Measurements from ENCODE around the gene FRMD5. TPM values are rescaled to one million over a fixed set of nuclear protein-coding genes. Genes with fewer than 3 reads are reported as not detected.

The FRMD5 gene
- total RNA-seq, 1 experiment from 2014 or later, result 3.9 TPM

DNA sequence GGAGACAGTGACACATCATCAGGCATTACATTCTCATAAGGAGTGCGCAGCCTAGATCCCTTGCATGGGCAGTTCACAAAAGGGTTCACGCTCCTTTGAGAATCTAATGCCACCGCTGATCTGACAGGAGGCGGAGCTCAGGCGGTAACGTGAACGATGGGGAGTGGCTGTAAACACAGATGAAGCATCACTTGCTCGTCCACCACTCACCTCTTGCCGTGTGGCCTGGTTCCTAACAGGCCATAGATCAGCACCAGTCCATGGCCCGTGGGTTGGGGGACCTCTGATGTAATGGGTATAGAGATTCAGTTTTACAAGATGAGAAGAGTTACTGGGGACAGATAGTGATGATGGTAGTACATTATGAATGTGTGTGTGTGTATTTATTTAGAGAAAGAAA, 63.0 kb downstream of the FRMD5 start:
- Histone ChIP-seq H3T11ph (ENCODE audit: low read length) (no peak overlapping the region), H3K23me2 (ENCODE audit: insufficient read length, low read depth, low read length, poor library complexity, severe bottlenecking) (no peaks in the 10 kb centered on the region)
- WGBS (ENCODE audit: extremely low coverage, insufficient read length, low lambda C conversion rate), result no CpG with 5 or more reads among the region's 10 CpGs

More for the DNA sequence above, 63.0 kb downstream of the FRMD5 start:
- H3K9ac ChIP-seq (ENCODE audit: extremely low read depth, insufficient read length, low read length), result no peak overlapping the region
- H3K4ac ChIP-seq (ENCODE audit: low read depth, low read length), result no peak overlapping the region
- H2BK120ac ChIP-seq (ENCODE audit: low read depth, low read length, poor library complexity, severe bottlenecking), result no peak overlapping the region
- no peaks in the 10 kb centered on the region for H3K9me3 ChIP-seq (ENCODE audit: control insufficient read depth, low read depth, low read length)
- no peak overlapping the region for H2AFZ ChIP-seq (ENCODE audit: low read length)
- H2BK12ac ChIP-seq (ENCODE audit: insufficient read length, low read depth, low read length), result no peak overlapping the region
- no peak for DNase-seq
- no peak overlapping the region for H2BK20ac ChIP-seq (ENCODE audit: low read depth, low read length, poor library complexity, severe bottlenecking)
- 0 out of 2 replicates have a peak, but pooled peaks cover 2% of the 10 kb centered on the region for H3K79me2 ChIP-seq (ENCODE audit: insufficient read depth, low read length)
- no peaks in the 10 kb centered on the region; a peak in 1 of 4 replicates for H3K4me1 Mint-ChIP-seq
- no peak overlapping the region for H3K4me3 Mint-ChIP-seq
- no peaks in the 10 kb centered on the region for H4K20me1 ChIP-seq (ENCODE audit: control insufficient read depth, insufficient read depth, insufficient read length)
- H3K14ac ChIP-seq (ENCODE audit: insufficient read depth, low read length), result no peak overlapping the region
- TF ChIP-seq, protein P1, sequence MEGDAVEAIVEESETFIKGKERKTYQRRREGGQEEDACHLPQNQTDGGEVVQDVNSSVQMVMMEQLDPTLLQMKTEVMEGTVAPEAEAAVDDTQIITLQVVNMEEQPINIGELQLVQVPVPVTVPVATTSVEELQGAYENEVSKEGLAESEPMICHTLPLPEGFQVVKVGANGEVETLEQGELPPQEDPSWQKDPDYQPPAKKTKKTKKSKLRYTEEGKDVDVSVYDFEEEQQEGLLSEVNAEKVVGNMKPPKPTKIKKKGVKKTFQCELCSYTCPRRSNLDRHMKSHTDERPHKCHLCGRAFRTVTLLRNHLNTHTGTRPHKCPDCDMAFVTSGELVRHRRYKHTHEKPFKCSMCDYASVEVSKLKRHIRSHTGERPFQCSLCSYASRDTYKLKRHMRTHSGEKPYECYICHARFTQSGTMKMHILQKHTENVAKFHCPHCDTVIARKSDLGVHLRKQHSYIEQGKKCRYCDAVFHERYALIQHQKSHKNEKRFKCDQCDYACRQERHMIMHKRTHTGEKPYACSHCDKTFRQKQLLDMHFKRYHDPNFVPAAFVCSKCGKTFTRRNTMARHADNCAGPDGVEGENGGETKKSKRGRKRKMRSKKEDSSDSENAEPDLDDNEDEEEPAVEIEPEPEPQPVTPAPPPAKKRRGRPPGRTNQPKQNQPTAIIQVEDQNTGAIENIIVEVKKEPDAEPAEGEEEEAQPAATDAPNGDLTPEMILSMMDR (conservative IDR thresholded peaks at IDR 0.05), result no peak
- H4K8ac ChIP-seq (replicated peaks; ENCODE audit: insufficient read length, low read depth, low read length), result no peak overlapping the region
- H2BK5ac ChIP-seq (ENCODE audit: insufficient read length, low read length), result no peak overlapping the region
- H2AK5ac ChIP-seq (ENCODE audit: insufficient read length, low read length), result no peak overlapping the region
- H3K56ac ChIP-seq (ENCODE audit: insufficient read length, low read depth, low read length), result no peak overlapping the region
- no peak overlapping the region for H3K23ac ChIP-seq (ENCODE audit: insufficient read length, low read depth, low read length)
- no peak overlapping the region for H3K18ac ChIP-seq (ENCODE audit: insufficient read length, low read depth, low read length)
- no peak overlapping the region for H4K5ac ChIP-seq (ENCODE audit: insufficient read length, low read depth, low read length)
- H3K9me3 Mint-ChIP-seq, result no peaks in the 10 kb centered on the region
- H2BK15ac ChIP-seq (ENCODE audit: low read depth, low read length), result no peak overlapping the region
- H3K27me3 Mint-ChIP-seq (ENCODE audit: low read depth), result no peaks in the 10 kb centered on the region
- H3K4me1 ChIP-seq (ENCODE audit: insufficient read depth, low read length), result no peaks in the 10 kb centered on the region
- H4K91ac ChIP-seq (ENCODE audit: insufficient read length, low read depth, low read length), result no peak overlapping the region
- H3K79me1 ChIP-seq (ENCODE audit: insufficient read depth, low read depth, low read length, poor library complexity, severe bottlenecking), result no peaks in the 10 kb centered on the region
- H3K4me2 ChIP-seq (ENCODE audit: insufficient read depth, insufficient read length, low read length), result no peak overlapping the region
- H3K36me3 Mint-ChIP-seq (ENCODE audit: insufficient read depth in 1 of 3, low read depth in 3 of 3), result no peaks in the 10 kb centered on the region
- H3K27ac ChIP-seq (ENCODE audit: insufficient read length, low read depth, low read length), result no peak overlapping the region
- H3K27me3 ChIP-seq (ENCODE audit: insufficient read depth, low read length), result no peaks in the 10 kb centered on the region
- H3K27ac Mint-ChIP-seq, result no peak overlapping the region
